Ishikawa (cell line): ENCODE results near the gene CADM1.

Source experiments
- EGR1 ChIP-seq: IDR thresholded peaks from 2 replicates; pipeline ENCODE4 v1.6.1; 2012
- EP300 ChIP-seq: IDR thresholded peaks from 2 replicates; pipeline ENCODE4 v1.6.1; 2012; ENCODE audit warnings: borderline replicate concordance
- TAF1 ChIP-seq: IDR thresholded peaks from 2 replicates; pipeline ENCODE4 v1.6.1; 2012; ENCODE audit warnings: low read depth, mild to moderate bottlenecking
- TEAD4 ChIP-seq: IDR thresholded peaks from 2 replicates; pipeline ENCODE4 v1.6.1; 2012
- TF ChIP-seq, protein P1 (sequence below): IDR thresholded peaks from 2 replicates; pipeline ENCODE4 v1.6.1; 2012

DNA sequence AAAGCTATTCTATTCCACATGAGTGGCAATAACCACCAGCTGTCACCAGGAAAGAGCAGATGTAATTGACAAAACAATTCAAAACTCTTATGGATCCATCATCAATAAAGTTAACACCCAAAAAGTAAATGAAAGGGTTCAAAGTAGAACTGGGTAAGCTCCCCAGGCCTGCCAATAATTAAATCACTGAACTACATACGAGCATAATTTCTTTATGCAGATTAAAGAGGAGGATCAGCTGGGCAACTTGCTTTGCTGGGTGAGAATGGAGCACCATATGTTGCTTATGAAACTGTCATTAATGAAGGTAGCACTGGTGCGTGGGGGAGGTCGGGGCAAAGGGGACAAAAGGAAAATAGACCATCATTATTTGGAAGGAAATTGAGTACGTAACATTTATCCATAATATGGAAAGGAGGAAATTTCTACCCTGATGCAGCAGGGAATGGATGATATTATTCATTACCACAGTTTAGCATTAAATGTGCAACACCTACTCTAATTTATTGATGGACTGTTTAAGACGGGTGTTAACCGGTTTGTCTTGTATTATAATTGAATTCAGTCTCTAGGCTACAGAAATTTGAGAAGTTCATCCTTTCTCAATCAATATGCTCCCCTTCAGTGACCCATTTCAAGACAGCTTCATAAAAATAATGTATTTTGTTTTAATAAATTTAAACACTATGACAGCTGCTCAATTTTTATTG, 315.9 kb downstream of the CADM1 start:
- TF ChIP-seq EP300, result no peak
- no peak for TF ChIP-seq EGR1
- TF ChIP-seq TAF1, result no peak
- TF ChIP-seq TEAD4, result no peak
- TF ChIP-seq, protein P1, sequence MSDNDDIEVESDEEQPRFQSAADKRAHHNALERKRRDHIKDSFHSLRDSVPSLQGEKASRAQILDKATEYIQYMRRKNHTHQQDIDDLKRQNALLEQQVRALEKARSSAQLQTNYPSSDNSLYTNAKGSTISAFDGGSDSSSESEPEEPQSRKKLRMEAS, result no peak
